22Rv1 (cell line): ENCODE data around the gene DNAH1.

ENCODE experiments used
- ZFX ChIP-seq: fragments of 450-650 bp; IDR thresholded peaks from 2 replicates; pipeline ENCODE4 v1.6.1; 2017; ENCODE audit warnings: antibody characterized with exemption, borderline replicate concordance
- TF ChIP-seq, protein P1 (sequence below): fragments of 450-650 bp; IDR thresholded peaks from 2 replicates; pipeline ENCODE4 v1.5.1; 2017; ENCODE audit warnings: mild to moderate bottlenecking

DNA sequence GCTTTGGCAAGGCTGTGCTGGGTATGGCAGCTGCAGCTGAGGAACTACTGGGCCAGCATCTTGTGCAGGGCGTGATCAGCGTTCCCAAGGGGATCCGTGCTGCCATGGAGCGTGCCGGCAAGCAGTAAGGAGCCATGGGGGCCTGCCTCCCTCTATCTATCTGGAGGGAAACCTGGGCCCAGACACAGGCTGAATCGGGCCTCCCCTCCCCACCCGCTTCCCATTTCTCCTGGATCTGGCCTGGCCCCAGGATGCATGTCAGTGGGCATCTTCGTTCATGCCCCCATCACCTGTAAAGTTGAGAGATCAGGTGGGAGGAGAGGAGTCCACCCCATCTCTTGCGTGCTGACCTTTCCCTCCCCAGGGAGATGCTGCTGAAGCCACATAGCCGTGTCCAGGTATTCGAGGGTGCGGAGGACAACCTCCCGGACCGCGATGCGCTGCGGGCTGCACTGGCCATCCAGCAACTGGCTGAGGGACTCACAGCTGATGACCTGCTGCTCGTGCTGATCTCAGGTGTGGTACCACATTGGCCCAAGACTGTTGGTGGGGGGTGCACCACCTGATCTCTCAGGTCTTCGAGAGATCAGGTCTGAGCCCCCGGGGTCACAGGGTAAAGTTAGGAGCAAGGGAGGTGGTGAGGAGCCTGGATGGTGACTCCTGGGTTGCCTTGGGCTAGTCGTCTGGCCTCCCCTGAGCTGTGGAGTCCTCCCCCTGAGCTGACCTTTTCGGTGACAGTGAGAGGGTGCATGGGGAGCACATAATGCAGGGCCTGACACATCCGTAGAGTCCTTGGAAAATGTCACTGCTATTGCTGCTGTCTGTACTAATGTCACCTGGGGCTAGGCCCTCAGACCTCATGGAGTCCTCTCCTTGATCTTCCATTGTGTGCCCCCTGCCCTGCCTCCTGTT lies 25.3 kb upstream of the DNAH1 start:
- TF ChIP-seq, protein P1, sequence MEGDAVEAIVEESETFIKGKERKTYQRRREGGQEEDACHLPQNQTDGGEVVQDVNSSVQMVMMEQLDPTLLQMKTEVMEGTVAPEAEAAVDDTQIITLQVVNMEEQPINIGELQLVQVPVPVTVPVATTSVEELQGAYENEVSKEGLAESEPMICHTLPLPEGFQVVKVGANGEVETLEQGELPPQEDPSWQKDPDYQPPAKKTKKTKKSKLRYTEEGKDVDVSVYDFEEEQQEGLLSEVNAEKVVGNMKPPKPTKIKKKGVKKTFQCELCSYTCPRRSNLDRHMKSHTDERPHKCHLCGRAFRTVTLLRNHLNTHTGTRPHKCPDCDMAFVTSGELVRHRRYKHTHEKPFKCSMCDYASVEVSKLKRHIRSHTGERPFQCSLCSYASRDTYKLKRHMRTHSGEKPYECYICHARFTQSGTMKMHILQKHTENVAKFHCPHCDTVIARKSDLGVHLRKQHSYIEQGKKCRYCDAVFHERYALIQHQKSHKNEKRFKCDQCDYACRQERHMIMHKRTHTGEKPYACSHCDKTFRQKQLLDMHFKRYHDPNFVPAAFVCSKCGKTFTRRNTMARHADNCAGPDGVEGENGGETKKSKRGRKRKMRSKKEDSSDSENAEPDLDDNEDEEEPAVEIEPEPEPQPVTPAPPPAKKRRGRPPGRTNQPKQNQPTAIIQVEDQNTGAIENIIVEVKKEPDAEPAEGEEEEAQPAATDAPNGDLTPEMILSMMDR: no peak
- TF ChIP-seq ZFX: no peak
